SW 1271 (cell line): Measurements from ENCODE around the gene RASGRF2.
A peak's percentile ranks its signal among the peaks of the same experiment; 100 is the strongest.

Experiments
- DNase-seq, 2 experiments: peaks; one replicate each; lab custom pipeline; 2025; lab: John Stamatoyannopoulos, UW

Gene RASGRF2

DNA sequence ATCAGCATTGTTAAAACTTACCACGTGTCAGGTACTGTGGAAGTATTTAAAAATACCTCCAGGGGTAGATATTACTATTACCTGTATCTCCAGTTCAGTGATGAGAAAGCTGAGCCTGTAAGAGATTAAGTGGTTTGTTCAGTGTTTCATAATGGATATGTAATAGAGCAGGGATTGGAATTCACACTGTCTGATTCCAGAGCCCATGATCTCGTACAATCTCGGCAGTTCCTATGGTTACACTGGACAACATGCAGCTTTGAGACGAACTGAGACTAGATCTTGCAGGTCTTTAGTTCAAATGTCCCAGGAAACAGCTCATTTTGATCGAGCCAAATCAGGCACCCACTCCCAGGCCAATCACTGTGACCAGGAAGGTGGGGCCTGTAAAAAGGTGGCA is 8.8 kb upstream of the RASGRF2 start:
- DNase-seq = no peak

DNA sequence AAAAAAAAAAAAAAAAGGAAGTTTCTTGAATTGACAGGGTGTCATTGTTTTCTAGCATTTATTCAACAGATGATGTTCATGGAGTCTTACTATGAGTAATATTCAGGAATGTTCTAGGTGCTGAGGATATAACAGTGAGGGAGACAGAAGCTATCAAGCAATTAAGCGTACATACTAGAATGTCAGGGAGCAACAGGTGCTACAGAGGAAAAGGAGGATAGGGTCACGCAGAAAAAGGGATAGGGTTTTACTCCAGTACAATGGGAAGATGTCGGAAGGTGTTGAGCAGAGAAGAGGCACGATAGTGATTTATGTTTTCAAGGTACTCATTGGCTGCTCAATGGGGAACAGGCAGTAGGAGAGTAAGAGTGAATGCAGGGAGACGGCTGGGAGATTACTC is 6.6 kb upstream of the RASGRF2 start:
- no peak for DNase-seq

DNA sequence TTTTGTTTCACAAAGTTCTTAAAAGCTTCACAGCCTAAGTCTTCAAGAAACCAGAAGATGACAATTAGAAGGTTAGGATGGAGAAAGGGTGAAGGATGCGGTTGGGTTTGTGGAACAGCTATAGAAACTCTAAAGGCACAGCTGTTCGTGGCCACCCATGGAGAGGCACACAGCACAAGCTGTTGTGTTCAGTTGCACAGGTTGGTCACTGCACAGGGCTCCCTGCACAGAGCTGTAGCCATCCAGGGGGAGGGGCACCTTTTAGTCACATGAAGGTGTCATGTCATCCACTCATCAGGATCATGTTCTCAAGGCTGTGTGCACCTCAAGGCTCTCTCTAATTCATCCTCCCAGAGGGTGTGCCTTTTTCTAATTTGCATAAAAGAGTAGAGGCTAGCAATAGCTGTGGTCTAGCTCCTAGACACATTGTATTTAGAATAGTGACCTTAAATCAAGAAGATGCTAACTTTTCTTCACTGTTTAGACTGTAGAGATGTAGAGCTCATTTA is 5.0 kb upstream of the RASGRF2 start:
- DNase-seq = no peak

DNA sequence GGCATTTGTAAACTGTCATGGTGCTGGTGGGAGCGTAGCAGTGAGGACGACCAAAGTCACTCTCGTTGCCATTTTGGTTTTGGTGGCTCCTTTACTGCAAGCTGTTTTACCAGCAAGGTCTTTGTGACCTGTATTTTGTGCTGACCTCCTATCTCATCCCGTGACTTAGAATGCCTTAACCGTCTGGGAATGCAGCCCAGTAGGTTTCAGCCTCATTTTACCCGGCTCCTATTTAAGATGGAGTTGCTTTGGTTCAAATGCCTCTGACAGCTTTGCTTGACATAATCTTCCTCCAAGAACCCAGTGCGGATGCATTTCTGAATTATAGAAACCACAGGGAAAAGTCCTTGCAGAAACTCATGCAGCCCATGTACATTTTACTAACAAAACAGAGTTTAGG is 3.9 kb upstream of the RASGRF2 start:
- DNase-seq = no peak

DNA sequence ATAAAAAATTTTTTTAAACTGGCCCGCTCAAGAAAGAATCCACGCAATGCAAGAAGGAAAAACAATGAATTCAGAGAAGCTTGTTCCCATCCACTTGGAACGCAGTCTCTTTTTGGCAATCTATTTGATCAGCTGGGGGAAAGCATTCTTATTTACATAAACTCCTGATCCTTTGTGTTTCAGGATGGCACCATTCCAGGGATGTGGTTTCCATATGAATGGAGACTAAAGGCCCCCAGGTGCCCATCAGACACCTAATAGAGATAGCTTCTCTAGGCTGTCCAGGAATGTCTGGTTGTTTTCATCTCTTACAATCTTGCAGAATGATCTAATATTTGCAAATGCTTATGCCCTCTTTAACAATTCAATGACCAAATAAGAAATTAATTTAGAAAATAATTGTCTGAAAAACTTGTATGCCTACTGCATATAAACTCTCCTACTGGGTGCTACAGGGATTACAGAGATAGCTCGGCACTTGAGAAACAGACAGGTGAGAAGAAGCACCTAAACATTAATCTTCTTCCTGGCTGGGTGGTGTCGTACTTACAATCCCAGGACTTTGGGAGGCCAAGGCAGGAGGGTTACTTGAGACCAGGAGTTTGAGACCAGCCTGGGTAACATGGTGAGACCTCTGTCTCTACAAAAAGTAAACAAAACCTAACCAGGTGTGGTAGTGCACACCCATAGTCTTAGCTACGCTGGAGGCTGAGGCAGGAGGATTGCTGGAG is 3.0 kb upstream of the RASGRF2 start:
- no peak for DNase-seq

DNA sequence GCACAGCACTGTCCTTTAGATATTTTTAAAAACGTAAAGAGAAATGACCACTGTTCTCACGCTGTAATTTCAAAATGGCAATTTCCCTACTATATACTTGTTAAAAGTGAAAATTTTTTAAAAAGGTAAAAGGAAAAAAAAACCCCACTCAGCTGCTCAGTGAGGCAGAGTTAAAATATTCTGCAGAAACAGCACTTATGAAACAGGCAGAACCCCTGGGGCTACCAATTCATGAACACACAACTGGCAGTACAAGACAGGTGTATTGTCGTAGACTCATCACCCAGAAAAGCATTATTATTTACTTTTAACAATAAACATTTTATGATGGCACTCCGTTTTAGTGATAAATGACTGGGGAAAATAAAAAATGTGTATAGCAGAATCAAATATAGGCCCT is 1.5 kb upstream of the RASGRF2 start:
- DNase-seq = no peak

DNA sequence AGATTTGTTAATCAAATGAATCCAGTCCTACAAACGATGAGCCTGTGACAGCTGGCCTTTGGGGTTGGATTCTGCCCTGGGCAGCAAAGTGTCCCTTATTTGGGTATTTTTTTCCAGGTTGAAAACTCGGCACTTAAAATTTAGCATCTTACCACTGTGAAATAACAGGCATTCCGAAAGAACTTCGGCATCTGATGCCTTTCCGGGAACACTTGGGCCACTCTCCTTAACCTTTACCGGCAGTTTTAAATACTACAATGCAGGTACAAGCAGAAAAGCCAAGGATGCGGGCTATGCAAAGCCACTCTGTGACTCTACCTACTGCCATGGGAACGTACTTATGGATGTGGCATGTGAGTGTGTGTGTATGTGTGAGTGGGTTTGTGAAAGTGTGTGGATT is 1.0 kb upstream of the RASGRF2 start:
- no peak for DNase-seq

DNA sequence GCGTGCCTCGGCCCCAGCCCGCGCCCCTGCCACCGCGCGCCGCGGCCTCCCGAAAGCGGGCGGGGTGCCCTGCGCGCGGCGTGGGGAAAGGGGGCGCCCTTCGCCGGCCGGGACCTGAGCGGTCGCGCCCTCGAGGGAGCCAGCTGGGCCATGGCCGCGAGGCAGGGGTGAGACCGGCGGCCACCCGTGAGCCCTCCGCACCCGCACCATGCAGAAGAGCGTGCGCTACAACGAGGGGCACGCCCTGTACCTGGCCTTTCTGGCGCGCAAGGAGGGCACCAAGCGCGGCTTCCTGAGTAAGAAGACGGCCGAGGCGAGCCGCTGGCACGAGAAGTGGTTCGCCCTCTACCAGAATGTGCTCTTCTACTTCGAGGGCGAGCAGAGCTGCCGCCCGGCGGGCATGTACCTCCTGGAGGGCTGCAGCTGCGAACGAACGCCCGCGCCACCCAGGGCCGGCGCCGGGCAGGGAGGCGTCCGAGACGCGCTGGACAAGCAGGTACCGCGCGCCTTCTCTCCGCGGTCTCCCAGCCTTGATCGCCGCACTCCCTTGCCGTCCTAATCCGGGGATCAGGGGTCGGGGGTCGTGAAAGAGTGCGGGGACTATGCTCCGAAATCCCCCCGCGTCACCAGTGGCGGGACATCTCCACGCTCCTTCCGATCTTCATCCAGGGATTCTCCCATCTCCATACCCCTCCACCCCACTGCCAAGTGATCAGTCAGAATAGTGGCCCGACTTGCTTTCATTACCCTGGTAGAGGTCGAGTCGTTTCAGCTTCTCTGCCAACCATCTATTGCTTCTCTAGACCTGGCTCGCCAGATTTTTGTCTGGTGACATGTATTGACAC is 590 bp downstream of the RASGRF2 start:
- DNase-seq = peak in 1 of 2 experiments; percentile 28

DNA sequence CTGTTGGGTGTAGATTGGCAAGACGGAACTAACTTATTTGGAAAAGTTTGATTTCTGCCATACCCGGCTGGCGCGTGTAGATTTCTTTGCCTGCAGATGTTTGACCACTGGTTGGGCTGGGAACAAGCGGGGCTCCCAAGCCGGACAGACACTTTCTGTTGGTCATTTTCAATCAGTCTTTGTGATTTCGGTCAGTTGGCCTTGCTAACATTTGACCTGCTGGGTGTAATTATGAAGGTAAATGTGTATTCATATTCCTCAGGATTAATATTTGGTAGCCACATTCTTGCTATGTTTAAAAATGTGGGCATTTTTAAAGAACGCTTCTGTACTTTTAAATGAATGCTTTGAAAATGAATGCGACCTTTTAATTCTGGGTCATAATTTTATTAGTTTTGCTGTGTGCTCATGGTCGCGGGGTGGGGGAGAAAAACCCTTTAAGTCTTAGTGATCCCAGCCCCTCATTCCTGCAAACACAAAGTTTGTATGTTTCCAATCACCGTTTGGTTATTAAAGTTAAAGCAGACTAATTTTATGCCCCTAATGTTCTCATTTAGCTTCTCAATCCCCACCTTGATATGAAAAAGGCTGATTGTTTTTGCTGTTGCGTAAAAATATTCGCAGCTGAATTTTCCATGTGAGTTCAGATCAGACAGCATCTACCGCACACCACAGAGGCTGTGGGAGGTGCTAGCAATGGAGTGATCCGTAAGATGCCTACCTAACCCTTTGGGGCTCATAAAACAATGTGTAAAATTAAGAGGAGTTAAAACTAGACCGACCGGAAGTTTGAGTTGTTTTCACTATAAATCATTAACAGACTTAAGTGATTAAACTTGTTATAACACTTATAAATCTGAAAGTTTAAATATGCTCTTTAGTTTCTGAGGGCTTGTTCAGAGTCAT is 1.5 kb downstream of the RASGRF2 start:
- DNase-seq = no peak

DNA sequence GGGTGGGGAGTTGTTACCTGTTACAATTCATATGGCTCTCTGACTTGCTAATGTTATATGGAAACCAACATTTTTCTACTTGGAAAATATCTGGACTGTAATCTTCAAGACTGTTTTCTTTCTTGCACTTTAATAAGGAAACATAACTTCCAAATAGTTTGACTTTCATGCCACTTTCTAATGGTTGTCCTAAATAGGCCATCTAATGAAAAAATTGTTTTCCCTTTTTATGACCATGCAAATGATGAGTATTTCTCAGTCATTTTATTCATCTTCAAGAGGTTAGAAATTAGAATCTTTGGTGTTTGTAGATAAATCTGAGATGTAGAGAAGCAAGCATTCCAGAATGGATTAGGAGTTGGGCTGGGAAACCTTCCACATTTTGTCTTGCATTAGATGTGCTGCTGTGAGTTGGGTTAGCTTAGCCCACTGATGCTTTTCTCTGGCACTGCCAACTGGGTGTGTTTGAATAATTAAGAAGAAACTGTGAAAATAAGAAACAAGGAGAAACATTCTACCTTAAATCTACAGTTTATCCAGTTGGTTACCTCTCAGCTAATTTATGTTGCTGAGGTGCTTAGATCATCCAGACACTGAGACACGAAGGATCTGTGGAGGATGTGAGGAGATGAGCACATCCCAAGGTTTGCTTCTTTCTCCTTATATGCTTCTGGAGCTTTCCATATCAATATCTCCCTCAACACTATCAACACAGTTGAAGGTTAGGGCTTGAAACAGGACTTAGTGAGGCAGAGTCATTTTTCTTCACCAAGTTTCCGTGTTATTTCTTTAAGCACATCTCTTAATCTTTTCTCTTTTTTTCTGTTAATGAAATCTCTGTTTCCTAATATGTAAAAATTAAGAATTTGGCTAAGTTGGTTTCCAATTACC is 2.7 kb downstream of the RASGRF2 start:
- no peak for DNase-seq

DNA sequence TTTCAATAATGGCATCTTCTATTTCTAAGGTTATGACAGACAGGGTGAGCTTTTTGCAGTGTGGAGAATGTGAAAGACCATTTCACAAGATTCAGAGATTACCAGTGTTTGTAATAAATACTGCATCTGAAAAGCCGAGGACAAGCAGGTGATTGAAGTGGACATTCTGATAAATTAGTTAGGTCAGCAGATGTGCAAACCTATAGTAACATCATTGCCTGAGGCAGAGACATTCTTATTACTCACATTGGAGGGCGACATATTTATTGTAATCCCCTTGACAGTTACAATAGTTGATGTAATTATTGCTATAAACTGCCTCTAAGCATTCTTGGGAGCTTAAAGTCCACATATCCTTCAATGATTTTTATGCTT is 3.3 kb downstream of the RASGRF2 start:
- DNase-seq = no peak

DNA sequence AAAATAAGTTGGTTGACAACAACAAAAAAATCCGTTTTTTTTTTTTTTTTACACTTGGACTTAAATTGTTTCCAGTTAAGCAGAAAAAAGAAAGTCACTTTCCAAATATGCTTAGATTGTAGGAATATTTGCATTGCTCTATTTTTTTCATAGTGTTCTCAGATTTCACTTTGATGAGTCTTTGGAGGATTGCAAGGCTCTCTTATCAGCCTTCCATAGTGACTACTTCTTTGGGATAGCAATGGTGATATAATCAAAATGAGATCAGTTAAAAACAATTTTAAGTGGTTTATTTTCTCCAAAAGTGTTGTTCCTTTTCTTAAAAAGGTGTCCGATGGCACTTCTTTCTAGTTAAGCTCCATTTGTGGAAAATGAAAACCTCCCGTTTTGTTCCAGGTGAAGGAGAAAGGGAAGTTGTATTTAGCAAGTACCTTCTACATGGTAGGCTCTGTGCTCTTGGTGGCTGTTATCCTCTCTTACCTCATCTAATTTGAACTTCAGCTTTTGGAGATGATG is 3.9 kb downstream of the RASGRF2 start:
- no peak for DNase-seq

DNA sequence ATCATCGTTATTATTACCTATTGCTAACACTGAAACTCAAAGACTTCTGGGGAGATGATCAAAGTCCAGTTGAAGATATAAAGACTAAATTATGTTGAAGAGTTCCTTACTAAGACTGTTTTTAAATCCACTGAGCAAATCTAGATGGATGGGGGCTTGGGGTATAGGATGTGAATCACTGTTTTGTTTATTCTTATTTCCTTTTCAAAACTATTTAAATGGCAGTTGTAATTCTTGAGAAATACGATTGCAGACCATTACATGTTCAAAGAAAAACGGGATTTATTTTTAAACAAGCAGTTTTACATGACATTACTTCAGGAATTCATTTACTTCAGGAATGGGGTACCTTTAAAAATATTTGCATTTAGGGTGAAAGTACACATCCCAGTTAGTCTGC is 4.3 kb downstream of the RASGRF2 start:
- no peak for DNase-seq

DNA sequence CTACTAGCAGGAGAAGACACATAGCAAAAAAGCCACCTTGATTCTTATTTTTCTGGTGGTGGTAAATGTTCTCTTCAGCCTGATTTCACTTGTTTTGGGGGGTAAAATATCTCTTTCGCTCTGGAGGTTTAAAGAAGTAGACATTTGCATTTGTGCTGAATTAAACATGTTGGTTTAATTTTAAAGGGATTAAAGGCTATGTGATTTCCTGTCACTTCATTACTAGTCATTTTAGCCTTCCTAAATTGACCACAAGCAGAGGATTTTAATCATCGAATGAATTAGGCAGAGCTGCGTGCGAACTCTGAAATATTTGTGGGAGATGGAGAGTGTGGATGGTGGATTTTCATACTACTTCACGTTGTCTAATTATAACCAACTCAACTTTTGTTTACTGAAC is 4.8 kb downstream of the RASGRF2 start:
- DNase-seq = no peak

DNA sequence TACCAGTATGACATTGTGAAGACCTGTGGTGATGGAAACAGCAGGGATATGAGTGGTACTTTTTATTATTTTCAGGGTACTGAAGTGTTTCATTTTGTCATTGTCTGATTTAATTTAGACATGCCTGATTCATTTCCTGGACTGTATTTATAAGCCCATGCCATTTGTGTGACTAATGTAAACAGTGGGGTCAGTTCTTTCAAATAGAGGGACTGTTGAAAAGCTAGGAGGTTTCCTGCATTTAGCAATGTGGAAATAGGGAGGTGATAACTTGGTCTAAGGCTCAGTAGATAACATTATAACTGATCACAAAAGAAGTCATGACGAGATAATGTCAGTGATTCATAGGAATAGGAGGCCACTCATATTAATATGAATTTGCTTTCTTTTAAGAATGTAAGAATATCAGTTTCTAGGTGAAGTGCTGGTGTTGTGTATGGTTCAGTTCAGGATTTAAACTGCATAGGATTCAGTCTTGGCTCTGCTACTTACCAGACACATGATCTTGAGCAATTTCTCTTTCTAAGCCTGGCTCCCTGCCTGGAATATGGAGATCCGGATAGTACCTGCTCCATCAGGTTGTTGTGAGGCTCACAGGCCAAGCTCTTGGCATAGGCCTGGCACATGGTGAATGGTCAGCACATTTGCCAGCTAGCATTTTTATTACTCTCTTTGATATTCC is 7.5 kb downstream of the RASGRF2 start:
- DNase-seq = peak; percentile 82 to 95

DNA sequence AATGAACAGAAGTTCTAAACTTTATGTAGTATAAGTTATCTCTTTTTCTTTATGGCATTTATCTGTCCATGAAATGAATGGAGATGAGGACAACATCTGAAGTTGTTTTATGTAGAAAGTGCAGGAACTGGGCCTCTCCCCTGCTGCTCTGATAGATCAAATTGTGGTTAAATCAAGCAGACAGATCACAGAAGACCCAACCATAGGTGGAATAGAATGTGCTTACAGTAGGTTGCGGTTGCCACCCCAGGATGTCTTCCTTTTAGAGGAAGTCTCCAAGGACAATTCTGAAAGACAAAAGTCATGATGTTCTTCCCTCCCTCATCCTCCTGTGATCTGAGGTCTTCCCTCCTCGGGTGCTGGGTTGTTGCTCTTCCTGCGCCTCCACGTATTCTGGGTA is 12.9 kb downstream of the RASGRF2 start:
- no peak for DNase-seq

DNA sequence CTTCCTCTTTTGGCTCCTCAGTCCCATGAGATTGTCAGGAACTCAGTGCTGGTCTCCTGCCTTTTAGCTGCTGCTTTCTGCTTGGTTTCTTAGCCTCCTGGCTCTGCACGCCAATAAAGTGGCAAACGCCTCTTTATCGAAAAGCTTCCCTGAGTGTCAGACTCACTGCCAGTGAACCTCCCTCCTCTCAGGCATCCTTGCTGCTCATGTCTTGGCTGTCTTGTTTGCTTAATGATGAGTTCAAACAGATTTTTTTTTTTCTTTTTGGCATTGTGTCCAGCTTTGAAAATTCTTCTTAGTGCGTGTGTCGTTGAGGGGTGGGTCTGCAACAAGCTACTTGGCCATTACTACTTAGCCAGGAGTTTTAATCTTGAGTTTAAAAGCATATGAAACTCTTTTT is 14.9 kb downstream of the RASGRF2 start:
- no peak for DNase-seq

DNA sequence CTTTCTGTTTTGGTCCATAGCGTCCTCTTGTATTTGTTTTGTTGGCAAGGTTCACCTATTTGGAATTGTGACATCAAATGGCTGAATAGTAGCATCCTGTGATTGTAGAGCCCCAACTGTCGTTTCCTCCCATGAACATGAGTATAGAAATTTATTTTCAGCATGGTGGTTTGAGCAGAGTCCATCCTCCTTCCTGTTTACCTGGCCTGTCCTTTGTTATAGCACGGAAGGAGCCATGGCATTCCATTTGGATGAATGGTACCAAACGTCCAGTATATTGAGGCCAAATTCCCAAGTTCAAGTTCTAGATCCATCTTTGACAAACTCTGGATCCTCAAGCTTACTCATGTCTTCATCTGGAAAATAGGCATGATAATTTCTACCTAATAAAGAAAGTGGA is 16.8 kb downstream of the RASGRF2 start:
- DNase-seq = no peak

DNA sequence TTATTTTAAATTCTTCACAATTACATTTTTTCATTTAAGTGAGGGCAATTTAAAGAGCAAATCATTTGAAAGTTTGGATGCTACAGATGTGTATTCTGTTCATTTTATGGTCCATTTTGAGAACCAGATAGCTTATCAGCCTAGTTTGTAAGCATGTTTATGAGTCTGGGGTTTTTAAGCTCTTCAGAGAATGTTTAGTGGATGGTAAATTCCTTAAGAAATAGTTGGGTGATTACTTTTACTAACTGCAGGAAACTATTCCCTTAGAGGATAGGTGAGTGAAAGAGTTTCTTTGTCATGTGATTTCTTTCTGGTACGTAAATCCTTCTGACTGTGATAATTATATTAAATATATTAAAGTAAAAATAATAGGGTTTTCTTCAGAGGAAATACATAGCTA is 17.6 kb downstream of the RASGRF2 start:
- DNase-seq = no peak

DNA sequence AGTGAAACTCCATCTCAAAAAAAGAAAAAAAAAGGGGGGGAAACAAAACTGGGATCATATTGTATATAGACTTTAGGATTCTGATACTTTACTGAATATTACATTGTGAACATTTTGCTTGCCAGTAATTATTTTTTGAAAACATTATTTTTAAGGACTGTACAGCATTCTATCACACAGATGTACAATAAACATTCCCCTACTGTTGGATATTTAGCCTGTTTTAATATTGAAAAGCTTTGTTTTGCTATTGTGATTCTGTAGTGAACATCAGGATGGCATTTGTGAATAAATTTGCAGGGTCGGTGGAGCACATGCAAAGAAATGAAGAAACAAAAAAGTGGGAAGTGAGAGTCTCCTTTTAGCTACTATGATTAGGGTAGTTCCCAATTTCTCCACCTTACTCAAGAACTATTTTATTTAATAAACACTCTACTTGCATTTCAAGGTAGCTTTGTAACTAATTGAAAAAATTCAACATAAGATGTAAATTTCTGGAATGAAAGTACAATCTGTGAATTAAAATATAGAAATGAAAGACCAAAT is 18.7 kb downstream of the RASGRF2 start:
- DNase-seq = no peak
